ENCODE measurements around the gene TST.

Gene TST

DNA sequence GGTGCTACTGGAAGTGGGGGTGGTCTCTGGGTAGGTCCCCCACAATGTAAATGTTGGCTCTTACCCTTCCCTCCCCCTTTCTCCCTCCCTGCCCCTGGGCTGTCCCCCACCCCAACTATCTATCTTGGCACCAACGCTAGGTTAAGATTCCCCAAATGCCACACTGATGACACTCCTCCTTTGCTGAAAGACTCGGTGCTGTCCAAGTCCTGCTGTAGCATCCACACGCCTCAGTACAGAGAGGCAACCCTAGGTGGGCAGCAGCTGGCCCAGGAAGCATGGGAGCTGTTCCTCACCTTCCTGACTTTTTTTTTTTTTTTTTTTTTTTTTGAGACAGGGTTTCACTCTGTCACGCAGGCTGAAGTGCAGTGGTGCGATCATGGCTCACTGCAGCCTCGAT lies 28.9 kb upstream of the TST start:
- TF ChIP-seq POLR2A (IDR thresholded peaks at IDR 0.05; ENCODE audit: low read length) (no peak), GATA1 (IDR thresholded peaks at IDR 0.05; ENCODE audit: low read depth, low read length) (no peak)
- DNase-seq = no peak

- DNase-seq = no peak
- TF ChIP-seq POLR2A (IDR thresholded peaks at IDR 0.05; ENCODE audit: low read length) (no peak), GATA1 (IDR thresholded peaks at IDR 0.05; ENCODE audit: low read depth, low read length) (no peak)
Observed at GRCh38 chr22:37047006-37047405, 27.8 kb upstream of the TST start.

DNA sequence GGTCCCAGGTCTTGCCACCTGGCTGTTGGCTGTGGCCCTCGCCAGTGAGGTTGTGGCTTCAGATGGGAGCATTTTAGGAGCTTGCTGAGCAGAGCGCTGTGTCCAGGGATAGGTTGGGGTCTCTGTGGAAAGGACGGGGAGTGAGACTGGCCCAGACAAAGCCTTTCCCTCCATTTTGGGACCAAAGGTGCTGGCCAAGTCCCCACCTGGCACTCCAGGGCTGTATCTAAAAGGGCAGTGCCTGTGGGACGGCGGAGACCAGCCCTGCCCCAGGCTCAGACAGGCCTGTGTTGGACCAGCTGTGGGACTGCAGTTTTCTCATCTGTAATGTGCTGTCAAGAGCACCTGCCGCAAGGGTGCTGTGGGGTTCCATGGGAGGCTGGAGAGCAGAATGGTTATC lies 27.3 kb upstream of the TST start:
- TF ChIP-seq GATA1 (IDR thresholded peaks at IDR 0.05; ENCODE audit: low read depth, low read length) (no peak), POLR2A (IDR thresholded peaks at IDR 0.05; ENCODE audit: low read length) (no peak)
- DNase-seq = no peak

DNA sequence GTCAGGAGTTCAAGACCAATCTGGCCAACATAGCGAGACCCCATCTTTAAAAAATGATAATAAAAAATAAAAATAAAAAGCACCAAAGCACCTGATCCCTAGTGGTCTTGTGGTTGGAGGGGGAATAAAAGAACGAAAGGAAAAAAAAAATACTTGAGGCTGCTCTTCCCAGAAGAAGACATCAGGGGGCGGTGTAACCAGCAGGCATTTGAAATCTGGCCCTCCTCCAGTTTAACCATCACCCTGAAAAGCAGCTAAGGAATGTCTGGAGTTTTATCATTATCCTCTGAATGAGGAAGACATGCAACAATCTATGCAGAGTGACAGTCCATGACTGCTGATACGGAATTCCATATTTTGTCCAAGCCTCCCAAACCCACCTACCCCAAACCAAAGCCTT lies 26.7 kb upstream of the TST start:
- peak; percentile 35 to 47 for DNase-seq

GRCh38 chr22:37044634-37045625 lies 25.7 kb upstream of the TST start:
- TF ChIP-seq POLR2A (IDR thresholded peaks at IDR 0.05; ENCODE audit: low read length) (no peak), GATA1 (IDR thresholded peaks at IDR 0.05; ENCODE audit: low read depth, low read length) (no peak)
- no peak for DNase-seq

More for the DNA sequence above, 26.7 kb upstream of the TST start:
- TF ChIP-seq GATA1 (IDR thresholded peaks at IDR 0.05; ENCODE audit: low read depth, low read length) = no peak
- TF ChIP-seq POLR2A (IDR thresholded peaks at IDR 0.05; ENCODE audit: low read length) = no peak

DNA sequence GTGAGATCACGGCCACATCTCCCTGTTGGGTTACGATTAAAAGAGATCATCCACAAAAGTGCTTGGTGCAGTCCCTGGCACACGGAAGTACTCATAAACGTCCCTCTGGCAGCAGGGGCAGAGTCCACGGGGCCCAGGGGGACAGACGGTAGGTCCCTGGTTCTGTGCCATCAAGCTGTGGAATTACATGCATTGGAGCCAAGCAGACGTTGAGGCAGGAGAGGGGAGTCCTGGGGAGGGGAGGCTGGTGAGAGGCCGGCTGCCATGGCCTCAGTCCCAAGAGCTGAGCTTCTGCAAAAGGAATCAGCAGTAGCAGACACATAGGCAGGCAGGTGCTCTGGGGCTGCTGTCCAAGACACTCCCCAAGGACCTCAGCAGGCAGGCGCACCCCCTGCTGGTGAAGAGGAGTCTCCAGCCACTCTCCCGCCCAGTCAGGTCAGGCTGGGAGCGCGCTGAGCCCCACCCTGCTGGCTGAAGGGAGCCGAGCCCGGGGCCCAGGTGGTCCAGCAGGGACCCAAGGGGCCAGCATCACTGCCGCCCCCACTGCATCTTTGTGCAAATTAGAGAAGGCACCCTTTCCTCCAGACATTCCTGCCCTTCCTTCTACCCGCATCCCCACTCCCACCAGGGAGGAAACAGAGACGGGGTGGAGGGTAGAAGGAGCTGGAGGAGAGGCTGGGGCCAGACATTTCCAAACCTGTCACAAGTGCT lies 24.7 kb upstream of the TST start:
- peak; percentile 82 to 86 for DNase-seq
- no peak for TF ChIP-seq GATA1 (IDR thresholded peaks at IDR 0.05; ENCODE audit: low read depth, low read length)
- TF ChIP-seq POLR2A (IDR thresholded peaks at IDR 0.05; ENCODE audit: low read length) = no peak

- TF ChIP-seq GATA1 (IDR thresholded peaks at IDR 0.05; ENCODE audit: low read depth, low read length) = no peak
- no peak for TF ChIP-seq POLR2A (IDR thresholded peaks at IDR 0.05; ENCODE audit: low read length)
- DNase-seq = no peak
Observed at GRCh38 chr22:37043209-37043827, 24.1 kb upstream of the TST start.

DNA sequence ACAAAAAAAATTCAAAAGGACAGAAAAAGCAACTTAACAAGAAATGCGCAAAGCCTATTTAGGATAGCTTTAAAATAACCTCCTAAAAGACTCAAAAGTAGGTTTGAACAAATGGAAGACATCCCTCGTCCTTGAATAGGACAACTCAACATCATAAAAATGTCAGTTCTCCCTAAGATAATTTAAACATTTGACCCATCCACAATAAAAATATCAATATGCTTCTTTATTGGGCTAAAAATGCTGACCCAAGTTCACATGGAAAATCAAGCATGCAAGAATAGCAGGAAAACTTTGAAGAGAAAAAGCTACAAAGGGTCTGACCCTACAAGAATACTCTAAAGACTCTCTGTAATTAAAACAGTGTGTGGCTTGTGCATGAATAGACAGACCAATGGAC lies 20.2 kb upstream of the TST start:
- no peak for TF ChIP-seq GATA1 (IDR thresholded peaks at IDR 0.05; ENCODE audit: low read depth, low read length)

DNA sequence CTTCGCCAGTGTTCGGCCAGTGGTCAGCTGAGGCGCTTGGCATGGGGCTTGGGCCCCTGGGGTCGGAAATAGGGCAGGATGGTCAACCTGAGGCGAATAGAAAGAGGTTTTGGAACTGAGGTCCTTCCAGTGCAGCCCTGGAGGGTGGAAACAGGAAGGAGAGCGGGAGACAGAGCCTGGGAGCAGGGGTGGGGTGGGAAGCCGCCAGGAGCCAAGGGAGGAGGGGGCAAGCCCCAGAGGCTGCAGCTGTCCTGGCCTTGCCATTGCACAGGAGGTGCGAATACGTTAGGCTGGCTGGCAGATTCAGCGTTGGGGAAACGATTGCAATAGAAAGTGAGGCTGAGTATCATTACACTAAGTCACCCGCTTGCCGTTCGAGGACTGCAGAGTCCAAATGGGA lies 18.4 kb upstream of the TST start:
- TF ChIP-seq GATA1 (IDR thresholded peaks at IDR 0.05; ENCODE audit: low read depth, low read length) (no peak), POLR2A (IDR thresholded peaks at IDR 0.05; ENCODE audit: low read length) (no peak)
- DNase-seq = no peak

More for the DNA sequence above, 20.2 kb upstream of the TST start:
- no peak for DNase-seq

GRCh38 chr22:37036655-37037377 lies 17.6 kb upstream of the TST start:
- TF ChIP-seq GATA1 (IDR thresholded peaks at IDR 0.05; ENCODE audit: low read depth, low read length) = no peak
- no peak for TF ChIP-seq POLR2A (IDR thresholded peaks at IDR 0.05; ENCODE audit: low read length)
- no peak for DNase-seq

DNA sequence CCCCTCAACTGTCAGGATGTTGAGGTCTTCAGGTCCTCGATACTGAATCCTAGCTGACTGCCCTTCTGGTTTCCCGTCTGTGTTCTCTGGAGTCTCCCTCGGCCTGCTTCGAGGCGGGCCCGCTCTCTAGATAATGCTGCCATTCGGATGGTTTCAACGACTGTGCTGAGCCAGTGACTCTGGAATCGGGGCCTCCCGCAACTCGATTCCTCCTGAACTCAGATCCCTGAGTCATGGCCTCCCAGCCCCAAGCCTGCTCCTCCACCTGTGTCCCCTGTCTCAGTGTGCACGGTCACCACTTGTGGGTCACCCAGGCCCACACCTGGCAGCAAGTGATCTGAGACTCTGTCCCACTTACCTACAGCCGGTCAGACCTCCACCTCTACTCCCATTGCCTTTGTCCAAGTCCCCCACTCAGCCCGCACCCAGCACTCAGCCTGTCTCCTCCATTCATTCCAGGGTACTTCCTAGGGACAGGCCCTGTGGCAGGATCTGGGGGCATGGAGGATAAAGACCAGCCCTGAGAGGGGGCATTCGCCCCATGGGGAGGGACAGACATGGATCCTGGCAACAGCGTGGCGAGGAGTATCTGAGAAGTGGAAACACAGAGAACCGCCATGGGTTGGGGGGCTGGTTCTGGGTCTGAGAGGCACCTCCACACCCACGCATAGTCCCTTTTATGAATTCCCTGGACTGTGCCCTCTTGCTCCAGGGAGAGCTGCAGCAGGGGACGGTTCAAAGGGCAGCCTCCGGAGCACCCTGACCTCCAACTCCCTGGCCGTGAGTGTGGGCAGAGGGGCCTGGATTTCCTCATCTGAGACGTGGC lies 14.6 kb upstream of the TST start:
- TF ChIP-seq POLR2A (IDR thresholded peaks at IDR 0.05; ENCODE audit: low read length) = no peak
- TF ChIP-seq GATA1 (IDR thresholded peaks at IDR 0.05; ENCODE audit: low read depth, low read length) = no peak
- no peak for DNase-seq

DNA sequence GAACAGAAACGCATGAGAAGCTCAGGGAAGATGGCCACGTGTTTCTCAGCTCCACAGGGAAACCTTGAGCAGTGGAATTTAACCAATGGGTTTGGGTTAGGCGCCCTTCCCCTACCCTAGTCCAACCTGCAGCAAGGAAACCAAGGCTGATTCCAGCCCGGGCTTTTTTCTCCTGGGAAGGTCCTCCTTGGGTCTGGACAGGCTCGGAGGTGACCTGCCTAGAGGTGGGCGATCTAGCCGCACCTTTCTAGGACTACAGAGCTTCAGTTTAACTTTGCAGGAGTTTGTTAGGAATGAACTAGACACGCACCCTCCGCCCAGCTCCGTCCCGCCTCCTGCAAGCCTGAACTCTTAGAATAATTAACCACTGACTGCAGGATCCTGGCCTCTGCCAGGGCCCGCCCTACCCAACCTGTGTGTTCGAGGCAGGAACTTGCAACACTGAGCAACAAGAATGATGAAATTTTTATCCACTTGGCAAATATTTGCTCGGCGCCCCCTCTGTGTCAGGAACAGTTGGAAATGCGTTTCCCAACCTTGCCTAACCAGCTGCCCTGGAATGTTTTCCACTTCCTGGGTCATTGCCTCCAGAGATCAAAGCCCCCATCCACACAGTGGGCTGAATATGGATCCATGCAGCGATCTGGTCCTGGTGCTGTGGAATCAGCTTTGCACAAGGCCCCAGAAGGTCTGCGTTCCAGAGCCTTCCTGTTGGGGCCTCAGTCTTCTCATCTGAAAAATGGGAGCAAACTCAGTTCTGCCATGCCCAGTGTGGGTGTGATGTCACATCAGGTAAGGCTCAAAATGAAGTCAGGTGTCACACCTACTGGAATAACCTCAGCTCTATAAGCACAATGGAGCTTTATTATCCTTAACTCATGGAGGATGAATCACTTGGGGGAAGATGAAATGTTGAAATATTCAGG lies 13.6 kb upstream of the TST start:
- DNase-seq = peak in 1 of 2 experiments; percentile 34
- TF ChIP-seq GATA1 (IDR thresholded peaks at IDR 0.05; ENCODE audit: low read depth, low read length) (no peak), POLR2A (IDR thresholded peaks at IDR 0.05; ENCODE audit: low read length) (no peak)
